Breast epithelium (tissue), 4 donors: Measurements from ENCODE around the gene GARRE1. TPM values are rescaled to one million over a fixed set of nuclear protein-coding genes. Genes with fewer than 3 reads are reported as not detected.
A peak's percentile ranks its signal among the peaks of the same experiment; 100 is the strongest.

Experiments used
- DNase-seq, 2 donors: peaks; one replicate each; pipeline ENCODE4 v3.0.0-alpha.2; 2019; ENCODE audit warnings: low spot score in 2 of 2
- H3K27ac ChIP-seq, 2 donors: fragments of 200-600 bp; sonication (generic) in 1 of 2; one replicate each; pipeline ENCODE4 v1.5.1; 2016 to 2019; ENCODE audit warnings: mild to moderate bottlenecking in 1 of 2
- H3K27me3 ChIP-seq, 2 donors: fragments of 200-600 bp; sonication (generic) in 1 of 2; one replicate each; pipeline versions ENCODE4 v1.5.1 to v1.6.0; 2017 to 2019; ENCODE audit warnings: control low read depth in 1 of 2, mild to moderate bottlenecking in 1 of 2
- H3K36me3 ChIP-seq: fragments of 200-600 bp; one replicate; pipeline ENCODE4 v1.5.1; 2019
- H3K4me1 ChIP-seq, 2 donors: fragments of 200-600 bp; sonication (generic); one replicate each; pipeline ENCODE4 v1.5.1; 2016 to 2019; ENCODE audit warnings: control low read depth in 1 of 2
- H3K4me3 ChIP-seq, 3 donors: fragments of 200-600 bp; sonication (generic); 1 replicate in 2 of 3; 2 replicates in 1 of 3; pipeline ENCODE4 v1.5.1; 2016 to 2019; ENCODE audit warnings: mild to moderate bottlenecking in 3 of 3, moderate library complexity in 2 of 3
- H3K9me3 ChIP-seq, 2 donors: fragments of 200-600 bp; sonication (generic) in 1 of 2; one replicate each; pipeline ENCODE4 v1.5.1; 2016 to 2019; ENCODE audit warnings: control low read depth in 1 of 2
- POLR2A ChIP-seq: fragments of 450-650 bp; IDR thresholded peaks from one replicate; pipeline ENCODE4 v1.6.1; 2016; ENCODE audit warnings: antibody characterized with exemption, mild to moderate bottlenecking, moderate library complexity
- POLR2AphosphoS5 ChIP-seq, 3 donors: sonication (generic); formaldehyde crosslinking; IDR thresholded peaks; one replicate each; pipeline ENCODE4 v1.6.1; 2017; ENCODE audit warnings: antibody characterized with exemption in 3 of 3
- intact Hi-C: fragments of 100-400 bp; cut with DNase I; formaldehyde crosslinking; loops from one replicate; pipeline ENCODE4 v1.15.1; 2023; ENCODE audit warnings: low total_unique reads
- total RNA-seq, 3 donors: library from RNA; depleted of rRNA; stranded (reverse); fragments of >200 nt; gene quantifications; one replicate each; pipeline ENCODE4 v1.1.0, GENCODE V29; 2016
- TF ChIP-seq, protein P1 (sequence below), 3 donors: fragments of 450-650 bp; IDR thresholded peaks; one replicate each; pipeline ENCODE4 v1.5.1; 2016 to 2017; ENCODE audit warnings: antibody characterized with exemption in 3 of 3, mild to moderate bottlenecking in 3 of 3, moderate library complexity in 3 of 3

GARRE1 gene
- total RNA-seq, 3 donors from 2014 or later, result 21.0 to 43.9 (median 25.2) TPM

DNA sequence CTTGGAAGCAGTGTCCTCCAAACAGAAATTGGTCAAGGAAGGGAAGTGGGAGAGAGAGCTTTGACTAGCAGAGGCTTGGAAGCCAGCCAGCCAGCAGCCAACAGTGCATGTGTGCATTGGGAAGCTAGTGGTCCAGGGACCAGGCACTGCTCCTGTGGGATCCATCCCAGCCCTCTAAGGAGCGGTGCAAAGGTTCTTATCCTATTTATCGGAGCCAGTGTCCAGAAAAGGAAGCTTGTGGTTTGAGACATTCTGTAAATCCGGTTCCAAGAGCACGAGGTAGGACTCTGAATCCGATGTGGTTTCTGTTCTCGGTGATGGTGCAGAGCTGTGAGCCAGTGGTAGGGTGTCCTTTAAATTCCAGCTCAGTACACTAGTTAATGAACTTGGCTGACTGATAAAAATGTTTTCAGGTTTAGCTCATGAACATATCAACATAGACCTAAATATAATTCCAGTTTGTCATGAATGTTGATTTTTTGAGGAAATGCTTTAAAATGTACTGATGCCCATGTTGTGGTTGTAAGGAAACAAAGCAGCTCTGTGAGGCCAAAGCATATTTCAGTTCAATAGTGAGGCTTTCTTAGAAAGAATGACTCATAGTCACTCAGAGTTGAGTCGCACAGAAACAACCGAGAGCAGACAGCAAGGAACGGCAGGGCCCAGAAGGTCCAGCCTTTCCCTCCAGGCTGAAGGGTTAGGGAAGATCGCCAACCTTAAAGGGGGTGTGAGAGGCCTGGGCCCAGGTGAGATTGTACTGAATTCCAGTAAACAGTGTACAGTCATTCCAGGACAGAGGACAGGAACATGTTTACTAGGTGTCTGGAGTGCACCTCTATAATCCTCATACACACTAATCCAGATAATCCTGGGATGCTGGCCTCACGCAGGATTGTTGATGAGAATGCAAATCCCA lies 21.5 kb upstream of the GARRE1 start:
- intact Hi-C loops, result no loop called here
- no peaks in the 10 kb centered on the region for H3K27me3 ChIP-seq
- TF ChIP-seq POLR2A (no peak), POLR2AphosphoS5 (IDR thresholded peaks at IDR 0.05) (peak in 2 of 3 donors; percentile 30 to 63)
- TF ChIP-seq, protein P1, sequence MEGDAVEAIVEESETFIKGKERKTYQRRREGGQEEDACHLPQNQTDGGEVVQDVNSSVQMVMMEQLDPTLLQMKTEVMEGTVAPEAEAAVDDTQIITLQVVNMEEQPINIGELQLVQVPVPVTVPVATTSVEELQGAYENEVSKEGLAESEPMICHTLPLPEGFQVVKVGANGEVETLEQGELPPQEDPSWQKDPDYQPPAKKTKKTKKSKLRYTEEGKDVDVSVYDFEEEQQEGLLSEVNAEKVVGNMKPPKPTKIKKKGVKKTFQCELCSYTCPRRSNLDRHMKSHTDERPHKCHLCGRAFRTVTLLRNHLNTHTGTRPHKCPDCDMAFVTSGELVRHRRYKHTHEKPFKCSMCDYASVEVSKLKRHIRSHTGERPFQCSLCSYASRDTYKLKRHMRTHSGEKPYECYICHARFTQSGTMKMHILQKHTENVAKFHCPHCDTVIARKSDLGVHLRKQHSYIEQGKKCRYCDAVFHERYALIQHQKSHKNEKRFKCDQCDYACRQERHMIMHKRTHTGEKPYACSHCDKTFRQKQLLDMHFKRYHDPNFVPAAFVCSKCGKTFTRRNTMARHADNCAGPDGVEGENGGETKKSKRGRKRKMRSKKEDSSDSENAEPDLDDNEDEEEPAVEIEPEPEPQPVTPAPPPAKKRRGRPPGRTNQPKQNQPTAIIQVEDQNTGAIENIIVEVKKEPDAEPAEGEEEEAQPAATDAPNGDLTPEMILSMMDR (IDR thresholded peaks at IDR 0.05), result no peak
- H3K4me1 ChIP-seq, result no peaks in the 10 kb centered on the region
- DNase-seq, result peak in 1 of 2 donors; percentile 53
- no peaks in the 10 kb centered on the region for H3K9me3 ChIP-seq
- peaks cover 6% of the 10 kb centered on the region for H3K36me3 ChIP-seq
- H3K27ac ChIP-seq, result peak overlapping the region; percentile 82 to 85
- H3K4me3 ChIP-seq, result peak overlapping the region in 1 of 3 donors; percentile 44

DNA sequence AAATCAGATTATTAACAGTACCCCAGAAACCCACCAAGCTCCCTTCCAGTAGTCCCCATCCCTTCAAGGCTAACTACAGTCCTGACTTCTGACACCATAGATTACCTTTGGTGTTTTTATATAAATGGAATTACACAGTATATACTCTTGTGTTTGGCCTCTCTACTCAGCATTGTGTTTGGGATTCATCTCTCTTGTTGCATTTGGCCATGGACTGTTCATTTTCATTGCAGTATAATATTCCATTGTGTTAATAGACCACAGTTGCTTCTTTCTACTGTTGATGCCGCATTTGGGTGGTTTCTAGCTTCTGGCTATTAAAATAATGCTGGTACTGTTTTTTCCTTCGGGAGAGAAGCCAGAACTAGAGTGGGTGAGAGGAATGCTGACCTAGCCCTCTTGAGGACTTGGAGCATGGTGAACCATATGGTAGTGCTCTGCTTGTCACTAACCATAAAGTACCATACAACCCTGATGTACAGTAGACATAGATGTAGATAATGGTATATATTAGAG lies 18.9 kb upstream of the GARRE1 start:
- no peaks in the 10 kb centered on the region for H3K9me3 ChIP-seq
- intact Hi-C loops, result no loop called here
- no peak for TF ChIP-seq POLR2AphosphoS5 (IDR thresholded peaks at IDR 0.05)
- no peak for TF ChIP-seq POLR2A
- TF ChIP-seq, protein P1 (IDR thresholded peaks at IDR 0.05), result no peak
- DNase-seq, result no peak
- H3K36me3 ChIP-seq, result no peaks in the 10 kb centered on the region
- H3K27ac ChIP-seq, result peak overlapping the region in 1 of 2 donors; percentile 27
- H3K4me3 ChIP-seq, result no peak overlapping the region
- H3K4me1 ChIP-seq, result no peaks in the 10 kb centered on the region
- no peaks in the 10 kb centered on the region for H3K27me3 ChIP-seq

DNA sequence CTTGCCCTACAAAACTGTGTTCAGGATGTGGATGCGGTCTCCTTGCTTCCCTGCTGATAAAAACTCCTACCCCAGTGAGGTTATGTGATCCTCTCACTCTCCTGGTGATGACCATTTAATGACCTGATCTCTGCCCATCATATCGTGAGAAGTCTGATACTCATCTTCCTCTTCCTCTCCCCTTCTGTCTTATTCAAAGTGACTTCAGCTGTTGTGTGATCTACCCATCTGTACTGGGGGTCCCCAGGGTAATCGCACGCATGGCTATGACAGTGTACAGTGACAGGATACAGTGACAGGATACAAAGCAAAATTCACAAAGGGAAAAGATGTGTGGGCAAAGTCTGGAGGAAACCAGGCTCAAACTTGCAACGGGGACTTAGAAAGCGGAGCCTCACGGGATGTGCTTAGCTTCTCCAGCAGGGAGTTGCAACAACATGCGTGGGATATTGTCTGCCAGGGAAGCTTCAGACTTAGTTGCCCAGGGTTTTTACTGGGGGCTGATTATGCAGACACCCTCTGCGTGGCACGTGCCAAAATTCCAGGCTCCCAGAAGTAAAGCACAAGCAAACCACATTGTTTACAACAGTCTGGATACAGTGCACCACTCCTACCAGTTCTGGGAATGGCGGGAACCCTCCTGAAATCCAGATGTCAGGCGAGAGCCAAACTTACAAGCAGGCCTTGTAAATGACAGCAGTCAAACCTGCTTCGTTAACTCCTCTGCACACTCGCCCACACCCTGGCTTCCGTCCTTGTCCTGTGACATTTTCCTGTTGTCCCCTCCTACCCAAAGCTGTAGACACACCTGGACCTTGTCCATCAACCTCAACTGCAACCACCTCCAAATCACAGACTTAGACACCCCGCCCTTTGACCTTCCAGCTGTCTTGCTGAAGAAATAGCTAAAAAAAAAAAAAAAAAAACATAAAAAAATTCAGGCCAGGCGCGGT lies 18.0 kb upstream of the GARRE1 start:
- no peak overlapping the region for H3K4me3 ChIP-seq
- no peaks in the 10 kb centered on the region for H3K36me3 ChIP-seq
- intact Hi-C loops, result no loop called here
- TF ChIP-seq, protein P1 (IDR thresholded peaks at IDR 0.05), result no peak
- TF ChIP-seq POLR2AphosphoS5 (IDR thresholded peaks at IDR 0.05) (no peak), POLR2A (no peak)
- no peaks in the 10 kb centered on the region for H3K9me3 ChIP-seq
- no peaks in the 10 kb centered on the region for H3K4me1 ChIP-seq
- H3K27me3 ChIP-seq, result no peaks in the 10 kb centered on the region
- DNase-seq, result no peak
- peak overlapping the region in 1 of 2 donors; percentile 27 for H3K27ac ChIP-seq

DNA sequence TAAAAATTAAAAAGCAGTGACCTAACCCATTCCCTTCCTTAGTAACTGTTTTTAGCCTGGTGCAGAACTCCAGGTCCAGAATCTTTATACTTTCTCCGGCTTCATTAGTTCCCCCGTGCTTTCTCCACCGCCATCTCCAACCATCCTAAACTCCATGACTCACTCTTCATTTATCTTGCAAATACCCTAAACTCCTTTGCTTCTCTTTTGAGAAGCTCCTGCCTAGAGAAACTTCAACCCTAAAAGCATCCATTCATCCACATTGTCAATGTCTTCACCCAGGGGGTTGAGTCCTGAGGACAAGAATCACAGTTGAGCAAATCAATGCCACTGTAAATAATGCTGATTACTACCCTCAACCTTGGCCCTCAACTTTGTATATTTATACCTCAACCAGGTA lies 17.1 kb upstream of the GARRE1 start:
- Histone ChIP-seq H3K36me3 (no peaks in the 10 kb centered on the region), H3K9me3 (no peaks in the 10 kb centered on the region), H3K27ac (no peak overlapping the region), H3K4me1 (no peaks in the 10 kb centered on the region), H3K4me3 (no peak overlapping the region), H3K27me3 (no peaks in the 10 kb centered on the region)
- TF ChIP-seq POLR2A, result no peak
- no peak for TF ChIP-seq POLR2AphosphoS5 (IDR thresholded peaks at IDR 0.05)
- TF ChIP-seq, protein P1 (IDR thresholded peaks at IDR 0.05), result no peak
- intact Hi-C loops, result no loop called here
- DNase-seq, result no peak
